IMR-90 (cell line): ENCODE measurements around the gene SLAMF1.

Source experiments
- CEBPB ChIP-seq: IDR thresholded peaks from 2 replicates; pipeline ENCODE4 v1.6.1; 2012; ENCODE audit warnings: low read depth, low read length, improper control_type of control experiment
- POLR2A ChIP-seq: IDR thresholded peaks from 2 replicates; pipeline ENCODE4 v1.6.1; 2012; ENCODE audit warnings: mild to moderate bottlenecking, low read depth, low read length
- RCOR1 ChIP-seq: IDR thresholded peaks from 2 replicates; pipeline ENCODE4 v1.6.1; 2012; ENCODE audit warnings: mild to moderate bottlenecking, low read length, improper control_type of control experiment; ENCODE audit not compliant: insufficient replicate concordance
- SMC3 ChIP-seq: fragments of 150-350 bp; IDR thresholded peaks from 2 replicates; pipeline ENCODE4 v1.6.1; 2016; ENCODE audit warnings: low read depth, mild to moderate bottlenecking, antibody characterized with exemption, low read length, moderate library complexity
- TF ChIP-seq, protein P1 (sequence below): conservative IDR thresholded peaks from 2 replicates; pipeline ENCODE4 v1.5.1; 2012; ENCODE audit warnings: mild to moderate bottlenecking, low read depth, low read length, improper control_type of control experiment

GRCh38 chr1:160685266-160685665 lies 38.4 kb upstream of the SLAMF1 start:
- TF ChIP-seq, protein P1, sequence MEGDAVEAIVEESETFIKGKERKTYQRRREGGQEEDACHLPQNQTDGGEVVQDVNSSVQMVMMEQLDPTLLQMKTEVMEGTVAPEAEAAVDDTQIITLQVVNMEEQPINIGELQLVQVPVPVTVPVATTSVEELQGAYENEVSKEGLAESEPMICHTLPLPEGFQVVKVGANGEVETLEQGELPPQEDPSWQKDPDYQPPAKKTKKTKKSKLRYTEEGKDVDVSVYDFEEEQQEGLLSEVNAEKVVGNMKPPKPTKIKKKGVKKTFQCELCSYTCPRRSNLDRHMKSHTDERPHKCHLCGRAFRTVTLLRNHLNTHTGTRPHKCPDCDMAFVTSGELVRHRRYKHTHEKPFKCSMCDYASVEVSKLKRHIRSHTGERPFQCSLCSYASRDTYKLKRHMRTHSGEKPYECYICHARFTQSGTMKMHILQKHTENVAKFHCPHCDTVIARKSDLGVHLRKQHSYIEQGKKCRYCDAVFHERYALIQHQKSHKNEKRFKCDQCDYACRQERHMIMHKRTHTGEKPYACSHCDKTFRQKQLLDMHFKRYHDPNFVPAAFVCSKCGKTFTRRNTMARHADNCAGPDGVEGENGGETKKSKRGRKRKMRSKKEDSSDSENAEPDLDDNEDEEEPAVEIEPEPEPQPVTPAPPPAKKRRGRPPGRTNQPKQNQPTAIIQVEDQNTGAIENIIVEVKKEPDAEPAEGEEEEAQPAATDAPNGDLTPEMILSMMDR, result no peak
- TF ChIP-seq CEBPB, result no peak
- TF ChIP-seq POLR2A, result no peak
- TF ChIP-seq RCOR1, result no peak
- no peak for TF ChIP-seq SMC3
